Progenitor cell of endocrine pancreas (in vitro differentiated cells): ENCODE data around the gene IREB2. TPM values are rescaled to one million over a fixed set of nuclear protein-coding genes. Genes with fewer than 3 reads are reported as not detected.

Source experiments
- DNase-seq: peaks from one replicate; pipeline ENCODE4 v3.0.0; 2021; ENCODE audit warnings: low spot score; ENCODE audit not compliant: unreplicated experiment
- H3K27ac Mint-ChIP-seq: 2 replicates; pipeline ENCODE4 v1.8.0; 2021; ENCODE audit warnings: mild to moderate bottlenecking, moderate library complexity, mixed read lengths
- H3K27me3 Mint-ChIP-seq: 2 replicates; pipeline ENCODE4 v1.8.0; 2021; ENCODE audit warnings: mixed read lengths
- H3K36me3 Mint-ChIP-seq: 2 replicates; pipeline ENCODE4 v1.8.0; 2022; ENCODE audit warnings: mixed read lengths; ENCODE audit not compliant: insufficient read depth
- H3K4me1 Mint-ChIP-seq: 2 replicates; pipeline ENCODE4 v1.8.0; 2021; ENCODE audit warnings: low read depth, mixed read lengths
- H3K4me3 Mint-ChIP-seq: 2 replicates; pipeline ENCODE4 v1.8.0; 2021; ENCODE audit warnings: low read depth, mild to moderate bottlenecking, moderate library complexity, mixed read lengths
- H3K9me3 Mint-ChIP-seq: 2 replicates; pipeline ENCODE4 v1.8.0; 2021; ENCODE audit warnings: low read depth, mixed read lengths
- CTCF ChIP-seq: fragments of 200-600 bp; sonication (generic); IDR thresholded peaks from one replicate; pipeline ENCODE4 v1.5.0; 2021; ENCODE audit warnings: antibody characterized with exemption, mild to moderate bottlenecking; ENCODE audit not compliant: unreplicated experiment
- total RNA-seq: library from RNA; stranded (reverse); gene quantifications from 2 replicates; pipeline ENCODE4 v1.2.1, GENCODE V29; 2021

IREB2 gene
- total RNA-seq, 1 donor from 2014 or later: 95.3 TPM

DNA sequence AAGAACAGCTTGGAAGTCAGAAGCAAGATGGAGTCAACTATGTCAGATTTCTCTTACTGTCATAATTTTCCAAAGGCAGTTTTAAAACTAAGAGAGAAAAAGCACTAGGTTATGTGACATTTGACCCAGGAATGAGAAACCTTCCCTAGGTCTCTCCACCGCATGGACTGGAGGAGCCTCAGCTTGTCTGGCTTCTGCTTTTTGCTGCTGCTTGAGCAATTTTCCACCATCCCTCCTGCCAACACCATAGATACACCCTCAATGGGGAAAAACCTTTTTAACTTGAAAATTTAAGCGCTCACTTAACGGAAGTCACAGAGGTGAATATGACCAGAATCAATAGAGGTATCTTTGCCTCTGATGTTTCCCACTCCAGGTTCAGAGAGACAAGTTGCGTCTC lies 17.8 kb upstream of the IREB2 start:
- H3K9me3 Mint-ChIP-seq: peaks cover 3% of the 10 kb centered on the region
- no peak for TF ChIP-seq CTCF
- no peak overlapping the region for H3K4me3 Mint-ChIP-seq
- peaks cover 20% of the 10 kb centered on the region for H3K27me3 Mint-ChIP-seq
- H3K4me1 Mint-ChIP-seq: peaks cover 21% of the 10 kb centered on the region
- no peaks in the 10 kb centered on the region for H3K36me3 Mint-ChIP-seq
- no peak for DNase-seq
- no peak overlapping the region for H3K27ac Mint-ChIP-seq

DNA sequence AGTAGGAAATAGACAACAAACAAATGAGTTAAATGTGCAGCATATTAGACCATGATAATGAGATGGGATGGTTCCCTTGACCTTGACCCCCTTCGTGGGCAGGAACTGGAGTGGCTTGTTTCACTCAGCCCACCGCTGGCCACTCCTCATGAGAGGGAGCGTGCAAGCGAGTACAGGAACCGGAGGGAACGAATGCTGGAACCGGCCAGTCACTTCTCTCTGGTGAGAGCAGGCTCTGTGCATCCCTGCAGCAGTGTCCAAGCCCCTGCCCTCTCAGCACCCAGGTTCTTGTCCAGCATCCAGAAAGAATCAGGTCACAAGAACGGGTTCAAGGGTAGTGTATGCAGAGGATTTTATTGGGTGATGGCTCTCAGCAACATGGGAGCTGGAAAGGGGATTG lies 17.2 kb upstream of the IREB2 start:
- no peaks in the 10 kb centered on the region for H3K36me3 Mint-ChIP-seq
- H3K9me3 Mint-ChIP-seq: peaks cover 3% of the 10 kb centered on the region

DNA sequence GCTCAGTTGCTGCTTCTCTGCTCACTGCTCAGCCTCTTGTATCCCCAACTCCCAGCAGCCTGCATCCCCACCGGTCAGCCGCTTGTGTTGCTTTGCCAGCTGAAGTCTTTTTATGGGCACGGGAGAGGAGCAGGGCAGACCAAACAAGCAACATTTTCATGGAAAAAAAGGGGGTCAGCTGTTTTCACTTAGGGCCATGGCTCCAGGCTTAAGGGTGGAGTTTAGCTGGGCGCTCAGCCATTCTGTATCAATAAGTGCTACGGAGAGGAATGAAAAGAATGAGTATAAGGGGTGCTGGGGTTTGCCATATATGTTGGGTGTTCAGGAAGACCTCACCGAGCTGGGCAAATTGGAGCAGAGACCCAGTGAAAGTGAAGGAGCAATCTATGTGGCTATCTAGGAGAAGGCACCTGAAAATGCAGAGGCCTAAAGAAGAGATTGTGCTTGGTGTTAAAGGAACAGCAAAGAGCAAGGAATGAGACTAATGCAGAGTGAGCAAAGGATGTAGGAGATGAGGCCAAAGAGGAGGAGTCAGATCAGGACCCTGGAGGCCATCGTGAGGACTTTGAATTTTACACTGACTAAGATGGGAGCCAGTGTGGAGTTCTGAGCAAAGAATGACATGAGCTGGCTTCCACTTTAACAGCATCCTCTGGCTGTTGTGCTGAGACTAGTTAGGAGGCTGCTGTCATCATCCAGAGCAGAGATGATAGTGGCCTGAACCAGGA lies 16.6 kb upstream of the IREB2 start:
- H3K9me3 Mint-ChIP-seq: peaks cover 3% of the 10 kb centered on the region
- H3K4me3 Mint-ChIP-seq: no peak overlapping the region
- peaks cover 24% of the 10 kb centered on the region for H3K27me3 Mint-ChIP-seq
- DNase-seq: no peak
- no peaks in the 10 kb centered on the region for H3K36me3 Mint-ChIP-seq
- TF ChIP-seq CTCF: no peak
- H3K27ac Mint-ChIP-seq: no peak overlapping the region
- H3K4me1 Mint-ChIP-seq: peaks cover 11% of the 10 kb centered on the region

More for the DNA sequence above, 17.2 kb upstream of the IREB2 start:
- H3K4me3 Mint-ChIP-seq: no peak overlapping the region
- H3K4me1 Mint-ChIP-seq: peaks cover 16% of the 10 kb centered on the region
- peaks cover 21% of the 10 kb centered on the region for H3K27me3 Mint-ChIP-seq
- no peak for DNase-seq
- H3K27ac Mint-ChIP-seq: no peak overlapping the region
- no peak for TF ChIP-seq CTCF

GRCh38 chr15:78422571-78423340 lies 15.3 kb upstream of the IREB2 start:
- H3K27ac Mint-ChIP-seq: peak overlapping the region; percentile 53
- peaks cover 3% of the 10 kb centered on the region for H3K9me3 Mint-ChIP-seq
- peaks cover 24% of the 10 kb centered on the region for H3K27me3 Mint-ChIP-seq
- H3K36me3 Mint-ChIP-seq: no peaks in the 10 kb centered on the region
- H3K4me1 Mint-ChIP-seq: peaks cover 2% of the 10 kb centered on the region
- no peak for DNase-seq
- H3K4me3 Mint-ChIP-seq: no peak overlapping the region
- peak; percentile 98 for TF ChIP-seq CTCF

DNA sequence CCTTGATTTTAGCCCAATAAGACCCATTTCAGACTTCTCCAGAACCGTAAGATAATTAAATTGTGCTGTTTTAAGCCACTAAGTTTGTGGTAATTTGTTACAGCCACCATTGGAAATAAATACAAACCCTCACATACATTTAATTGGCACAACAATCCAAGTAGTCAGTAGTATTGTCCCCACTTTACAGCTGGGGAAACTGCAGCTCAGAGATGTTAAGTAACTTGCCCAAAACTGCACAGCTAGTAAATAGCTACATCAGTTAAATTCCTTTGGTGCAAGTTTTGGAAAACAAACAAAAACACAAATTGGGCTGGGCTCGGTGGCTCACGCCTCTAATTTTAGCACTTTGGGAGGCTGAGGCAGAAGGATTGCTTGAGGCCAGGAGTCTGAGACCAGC lies 13.3 kb upstream of the IREB2 start:
- Mint-ChIP-seq H3K27ac (no peak overlapping the region), H3K36me3 (no peaks in the 10 kb centered on the region), H3K27me3 (peaks cover 26% of the 10 kb centered on the region), H3K4me1 (peaks cover 2% of the 10 kb centered on the region), H3K4me3 (no peak overlapping the region), H3K9me3 (no peaks in the 10 kb centered on the region)
- TF ChIP-seq CTCF: no peak
- no peak for DNase-seq
